HEK293 (cell line): Measurements from ENCODE around the gene WDR53.

Experiments used
- CTCF ChIA-PET: fragments of 350-600 bp; formaldehyde crosslinking; extraction: SDS; loops from one replicate; lab custom pipeline; 2021; ENCODE audit warnings: antibody characterized with exemption; lab: Yijun Ruan, JAX
- POLR2A ChIA-PET: fragments of 300-600 bp; formaldehyde crosslinking; extraction: SDS; loops from one replicate; lab custom pipeline; 2020; ENCODE audit warnings: antibody characterized with exemption, inconsistent platforms; lab: Yijun Ruan, JAX
- H3K27ac ChIP-seq: fragments of 200-500 bp; sonication (Bioruptor generic); 2 replicates; pipeline ENCODE4 v1.5.1; 2014; ENCODE audit warnings: low read depth, low read length, control low read depth, inconsistent platforms; ENCODE audit errors: extremely low read depth
- H3K36me3 ChIP-seq, 2 experiments: fragments of 200-500 bp in 1 of 2; sonication (Bioruptor generic) in 1 of 2; 1 replicate in 1 of 2; 2 replicates in 1 of 2; pipeline ENCODE4 v1.5.1; 2014 to 2017; ENCODE audit warnings: inconsistent platforms in 2 of 2, low read length in 2 of 2; ENCODE audit not compliant: control insufficient read depth in 2 of 2, insufficient read depth in 1 of 2
- H3K4me1 ChIP-seq: fragments of 200-500 bp; sonication (Bioruptor generic); 2 replicates; pipeline ENCODE4 v1.5.1; 2014; ENCODE audit warnings: mild to moderate bottlenecking, low read length, inconsistent platforms; ENCODE audit not compliant: control insufficient read depth, insufficient read depth
- H3K4me3 ChIP-seq: 2 replicates; pipeline ENCODE4 v1.5.1; 2011; ENCODE audit warnings: low read depth, mild to moderate bottlenecking, control low read depth, low read length, moderate library complexity
- H3K9me3 ChIP-seq: fragments of 200-500 bp; sonication (Bioruptor generic); 2 replicates; pipeline ENCODE4 v1.5.1; 2014; ENCODE audit warnings: low read depth, low read length, inconsistent platforms; ENCODE audit not compliant: control insufficient read depth, insufficient read depth
- CTCF ChIP-seq: fragments of 450-650 bp; formaldehyde crosslinking; IDR thresholded peaks from 2 replicates; pipeline ENCODE4 v1.5.1; 2016; ENCODE audit warnings: missing biosample characterization, missing genetic modification characterization
- GFI1B ChIP-seq: fragments of 450-650 bp; formaldehyde crosslinking; IDR thresholded peaks from 2 replicates; pipeline ENCODE4 v1.5.1; 2016; ENCODE audit warnings: missing biosample characterization, missing genetic modification characterization
- KLF17 ChIP-seq: fragments of 450-650 bp; formaldehyde crosslinking; IDR thresholded peaks from 2 replicates; pipeline ENCODE4 v1.5.1; 2016; ENCODE audit warnings: missing biosample characterization, missing genetic modification characterization
- REST ChIP-seq: fragments of 450-650 bp; formaldehyde crosslinking; IDR thresholded peaks from 2 replicates; pipeline ENCODE4 v1.5.1; 2016; ENCODE audit warnings: missing biosample characterization, missing genetic modification characterization
- SP7 ChIP-seq: fragments of 450-650 bp; formaldehyde crosslinking; IDR thresholded peaks from 2 replicates; pipeline ENCODE4 v1.5.1; 2016; ENCODE audit warnings: missing biosample characterization, missing genetic modification characterization
- TCF7L2 ChIP-seq: IDR thresholded peaks from 2 replicates; pipeline ENCODE4 v1.6.1; 2011; ENCODE audit warnings: low read depth, mild to moderate bottlenecking, inconsistent platforms, low read length, moderate library complexity, borderline replicate concordance
- TSHZ1 ChIP-seq: fragments of 450-650 bp; formaldehyde crosslinking; IDR thresholded peaks from 2 replicates; pipeline ENCODE4 v1.5.1; 2016; ENCODE audit warnings: missing biosample characterization, missing genetic modification characterization, borderline replicate concordance
- ZBTB20 ChIP-seq: fragments of 450-650 bp; formaldehyde crosslinking; IDR thresholded peaks from 2 replicates; pipeline ENCODE4 v1.5.1; 2016; ENCODE audit warnings: missing biosample characterization, missing genetic modification characterization
- ZFHX2 ChIP-seq: fragments of 450-650 bp; formaldehyde crosslinking; conservative IDR thresholded peaks from 2 replicates; pipeline ENCODE4 v1.5.1; 2016; ENCODE audit warnings: missing biosample characterization, missing genetic modification characterization
- ZNF146 ChIP-seq: fragments of 450-650 bp; formaldehyde crosslinking; IDR thresholded peaks from 2 replicates; pipeline ENCODE4 v1.5.1; 2016; ENCODE audit warnings: missing biosample characterization, missing genetic modification characterization
- ZNF214 ChIP-seq: fragments of 450-650 bp; formaldehyde crosslinking; IDR thresholded peaks from 2 replicates; pipeline ENCODE4 v1.5.1; 2017; ENCODE audit warnings: missing biosample characterization, mild to moderate bottlenecking, missing genetic modification characterization, borderline replicate concordance
- ZNF292 ChIP-seq: fragments of 450-650 bp; formaldehyde crosslinking; IDR thresholded peaks from 2 replicates; pipeline ENCODE4 v1.5.1; 2016; ENCODE audit warnings: low read depth, missing biosample characterization, missing genetic modification characterization, borderline replicate concordance
- ZNF311 ChIP-seq: fragments of 450-650 bp; formaldehyde crosslinking; IDR thresholded peaks from 2 replicates; pipeline ENCODE4 v1.5.1; 2017; ENCODE audit warnings: missing biosample characterization, missing genetic modification characterization, borderline replicate concordance
- ZNF341 ChIP-seq: fragments of 450-650 bp; formaldehyde crosslinking; IDR thresholded peaks from 2 replicates; pipeline ENCODE4; 2016; ENCODE audit warnings: low read depth, missing biosample characterization, missing genetic modification characterization
- ZNF433 ChIP-seq: fragments of 450-650 bp; formaldehyde crosslinking; IDR thresholded peaks from 2 replicates; pipeline ENCODE4 v1.5.1; 2016; ENCODE audit warnings: missing biosample characterization, missing genetic modification characterization, low read depth
- ZNF473 ChIP-seq: fragments of 450-650 bp; formaldehyde crosslinking; IDR thresholded peaks from 2 replicates; pipeline ENCODE4 v1.5.1; 2017; ENCODE audit warnings: missing biosample characterization, missing genetic modification characterization
- ZNF558 ChIP-seq: fragments of 450-650 bp; formaldehyde crosslinking; IDR thresholded peaks from 2 replicates; pipeline ENCODE4 v1.5.1; 2016; ENCODE audit warnings: missing biosample characterization, missing genetic modification characterization
- ZNF596 ChIP-seq: fragments of 450-650 bp; IDR thresholded peaks from 2 replicates; pipeline ENCODE4 v1.5.0; 2018; ENCODE audit warnings: missing biosample characterization, mild to moderate bottlenecking, missing genetic modification characterization, moderate library complexity
- ZNF621 ChIP-seq: fragments of 450-650 bp; formaldehyde crosslinking; IDR thresholded peaks from 2 replicates; pipeline ENCODE4 v1.5.1; 2017; ENCODE audit warnings: missing biosample characterization, missing genetic modification characterization
- ZNF639 ChIP-seq: fragments of 450-650 bp; formaldehyde crosslinking; IDR thresholded peaks from 2 replicates; pipeline ENCODE4 v1.5.1; 2016; ENCODE audit warnings: missing biosample characterization, missing genetic modification characterization
- ZNF654 ChIP-seq: fragments of 450-650 bp; formaldehyde crosslinking; IDR thresholded peaks from 2 replicates; pipeline ENCODE4 v1.5.1; 2016; ENCODE audit warnings: low read depth, missing biosample characterization, missing genetic modification characterization
- ZNF677 ChIP-seq: fragments of 450-650 bp; IDR thresholded peaks from 2 replicates; pipeline ENCODE4 v1.5.0; 2018; ENCODE audit warnings: missing biosample characterization, mild to moderate bottlenecking, missing genetic modification characterization, moderate library complexity
- ZNF701 ChIP-seq: fragments of 450-650 bp; formaldehyde crosslinking; IDR thresholded peaks from 2 replicates; pipeline ENCODE4 v1.5.1; 2016; ENCODE audit warnings: missing biosample characterization, missing genetic modification characterization

WDR53 gene

GRCh38 chr3:196541684-196542445, 26.5 kb downstream of the WDR53 start:
- H3K4me3 ChIP-seq = no peak overlapping the region
- H3K27ac ChIP-seq = no peak overlapping the region
- H3K36me3 ChIP-seq = no peaks in the 10 kb centered on the region
- no peaks in the 10 kb centered on the region for H3K4me1 ChIP-seq
- ChIA-PET POLR2A (interaction anchor here (0.6 kb wide), 1 partner anchor 438 kb away, joined by 7 read pairs; no protein-coding TSS in a partner anchor), CTCF (interaction anchor here (1.0 kb wide), 1 partner anchor 23 kb away, joined by 3 read pairs; no protein-coding TSS in a partner anchor)
- H3K9me3 ChIP-seq = no peaks in the 10 kb centered on the region
- no peak for TF ChIP-seq ZNF214 (tag by site-specific recombination)
- TF ChIP-seq ZNF701 (tag by site-specific recombination) = no peak
- no peak for TF ChIP-seq GFI1B (tag by site-specific recombination)
- TF ChIP-seq ZNF596 (tag by site-specific recombination) = no peak
- no peak for TF ChIP-seq ZNF292 (tag by site-specific recombination)
- TF ChIP-seq ZNF311 = no peak
- TF ChIP-seq TCF7L2 = no peak
- TF ChIP-seq ZNF677 (tag by site-specific recombination) = no peak
- no peak for TF ChIP-seq SP7 (tag by site-specific recombination)
- no peak for TF ChIP-seq ZBTB20 (tag by site-specific recombination)
- no peak for TF ChIP-seq ZFHX2
- TF ChIP-seq ZNF621 (tag by site-specific recombination) = no peak
- no peak for TF ChIP-seq KLF17 (tag by site-specific recombination)
- no peak for TF ChIP-seq ZNF639
- TF ChIP-seq ZNF558 = no peak
- no peak for TF ChIP-seq ZNF146 (tag by site-specific recombination)
- no peak for TF ChIP-seq ZNF473 (tag by site-specific recombination)
- no peak for TF ChIP-seq ZNF433
- TF ChIP-seq ZNF341 (tag by site-specific recombination) = no peak

GRCh38 chr3:196537319-196537984, 30.9 kb downstream of the WDR53 start:
- TF ChIP-seq ZNF654 (tag by site-specific recombination) = peak; percentile 43
- TF ChIP-seq REST (tag by site-specific recombination) = no peak
- peak; percentile 36; the same call in 1 of the 2 replicates for TF ChIP-seq CTCF (tag by site-specific recombination)
- 0 out of 2 replicates have a peak, but pooled peaks have one; percentile 46 for TF ChIP-seq TSHZ1 (tag by site-specific recombination)
- Histone ChIP-seq H3K4me1 (no peaks in the 10 kb centered on the region), H3K36me3 (no peaks in the 10 kb centered on the region), H3K9me3 (no peaks in the 10 kb centered on the region), H3K4me3 (no peak overlapping the region), H3K27ac (no peak overlapping the region)
- CTCF ChIA-PET = interaction anchor here (0.8 to 1.0 kb wide), 2 partner anchors 55 to 92 kb away, joined by 4 to 5 read pairs; no protein-coding TSS in a partner anchor
- POLR2A ChIA-PET = no interaction called here
